ENCODE measurements around the gene ROCK2. TPM values are rescaled to one million over a fixed set of nuclear protein-coding genes. Genes with fewer than 3 reads are reported as not detected.

Gene ROCK2
- polyA plus RNA-seq, 2 of the 4 experiments (the other 2 are of a cell fraction) = 34.0 to 38.7 TPM

- peak overlapping the region; percentile 90 to 95 for H3K27ac ChIP-seq
- ChIA-PET POLR2A (interaction anchor here (3.8 kb wide), 1 partner anchor 31 kb away, joined by 57 read pairs; the partner anchor contains the start of gene ROCK2), CTCF (interaction anchor here (1.0 to 6.2 kb wide), 11 partner anchors 8 to 243 kb away, joined by 3 to 55 read pairs (median 8); partner anchors contain the start of gene ROCK2)
- no peak overlapping the region for H3K4me3 ChIP-seq
- FAIRE-seq (no peak), DNase-seq (ENCODE audit: low read depth in 1 of 2, low spot score in 1 of 2) (no peak), ATAC-seq (no peak)
- no peak for TF ChIP-seq RFX5 (IDR thresholded peaks at IDR 0.05)
- TF ChIP-seq ZNF302 (CRISPR knock-in tag; IDR thresholded peaks at IDR 0.05) = no peak
- no peak for TF ChIP-seq HES2 (IDR thresholded peaks at IDR 0.05)
- TF ChIP-seq CBX2 (IDR thresholded peaks at IDR 0.05; ENCODE audit: borderline replicate concordance, low read depth) = no peak
- no peak for TF ChIP-seq TP53 (CRISPR knock-in tag; IDR thresholded peaks at IDR 0.05)
- TF ChIP-seq ELK1 (IDR thresholded peaks at IDR 0.05; ENCODE audit: low read depth, low read length) = no peak
- H3K9me3 ChIP-seq = no peaks in the 10 kb centered on the region
- no peak overlapping the region for H3K4me2 ChIP-seq
- peaks cover 47% of the 10 kb centered on the region for H3K4me1 ChIP-seq
- WGBS (ENCODE audit: missing lambda C conversion rate) = 89% methylated on average over 7 of the region's 7 CpGs
Observed at GRCh38 chr2:11375689-11376027, 31.2 kb upstream of the ROCK2 start.

- H3K4me3 ChIP-seq = no peak overlapping the region
- H3K27ac ChIP-seq = peak overlapping the region; percentile 90 to 95
- no peak for ATAC-seq
Observed at GRCh38 chr2:11375025-11375688, 30.7 kb upstream of the ROCK2 start.

GRCh38 chr2:11373096-11373495 is 28.7 kb upstream of the ROCK2 start:
- no peak overlapping the region for H3K4me2 ChIP-seq
- peaks cover 54% of the 10 kb centered on the region for H3K4me1 ChIP-seq
- FAIRE-seq (no peak), DNase-seq (ENCODE audit: low read depth in 1 of 2, low spot score in 1 of 2) (no peak), ATAC-seq (no peak)
- WGBS (ENCODE audit: missing lambda C conversion rate) = 83% methylated on average over 4 of the region's 4 CpGs
- no peaks in the 10 kb centered on the region for H3K9me3 ChIP-seq
- H3K27ac ChIP-seq = peak overlapping the region; percentile 90 to 95; a peak in 3 of 6 replicates
- ChIA-PET CTCF (interaction anchor here (0.8 to 3.5 kb wide), 3 partner anchors 8 to 74 kb away, joined by 3 to 8 read pairs (median 4); no protein-coding TSS in a partner anchor), POLR2A (interaction anchor here (3.8 kb wide), 1 partner anchor 29 kb away, joined by 57 read pairs; the partner anchor contains the start of gene ROCK2)
- no peak overlapping the region for H3K4me3 ChIP-seq
- TF ChIP-seq POLR2AphosphoS2 (conservative IDR thresholded peaks at IDR 0.05; ENCODE audit: low read length) (no peak), TP53 (CRISPR knock-in tag; IDR thresholded peaks at IDR 0.05) (no peak), KDM1A (IDR thresholded peaks at IDR 0.05; ENCODE audit: low read depth) (no peak), CBX8 (IDR thresholded peaks at IDR 0.05) (no peak), HOXB5 (CRISPR knock-in tag; IDR thresholded peaks at IDR 0.05) (no peak), EHF (CRISPR knock-in tag; IDR thresholded peaks at IDR 0.05) (no peak), MAZ (IDR thresholded peaks at IDR 0.05; ENCODE audit: borderline replicate concordance, low read depth, low read length) (no peak), CBX2 (IDR thresholded peaks at IDR 0.05; ENCODE audit: borderline replicate concordance, low read depth) (no peak), PBX3 (IDR thresholded peaks at IDR 0.05) (no peak), REST (IDR thresholded peaks at IDR 0.05) (no peak), CEBPB (IDR thresholded peaks at IDR 0.05) (no peak), PHF8 (IDR thresholded peaks at IDR 0.05; ENCODE audit: borderline replicate concordance, low read depth) (no peak)

More at GRCh38 chr2:11375025-11375688, 30.7 kb upstream of the ROCK2 start:
- DNase-seq (ENCODE audit: low read depth in 1 of 2, low spot score in 1 of 2) (no peak), FAIRE-seq (no peak)
- ChIA-PET CTCF (interaction anchor here (0.5 to 6.2 kb wide), 18 partner anchors 9 to 543 kb away, joined by 3 to 55 read pairs (median 4); partner anchors contain the start of gene ROCK2), POLR2A (interaction anchor here (0.6 to 3.8 kb wide), 7 partner anchors 12 to 242 kb away, joined by 3 to 57 read pairs (median 3); partner anchors contain the start of genes ROCK2 and SLC66A3)
- Histone ChIP-seq H3K4me2 (peak overlapping the region; percentile 90), H3K9me3 (no peaks in the 10 kb centered on the region), H3K4me1 (peaks cover 52% of the 10 kb centered on the region)
- TF ChIP-seq KDM1A (IDR thresholded peaks at IDR 0.05; ENCODE audit: low read depth) (no peak), SREBF2 (IDR thresholded peaks at IDR 0.05) (no peak), HDAC2 (IDR thresholded peaks at IDR 0.05) (no peak), GATA3 (IDR thresholded peaks at IDR 0.05; ENCODE audit: borderline replicate concordance) (no peak), E2F6 (IDR thresholded peaks at IDR 0.05; ENCODE audit: borderline replicate concordance, low read depth) (no peak), TP53 (CRISPR knock-in tag; IDR thresholded peaks at IDR 0.05) (no peak), NR3C1 (IDR thresholded peaks at IDR 0.05) (no peak), RCOR1 (IDR thresholded peaks at IDR 0.05; ENCODE audit: low read depth, low read length) (no peak), HES2 (IDR thresholded peaks at IDR 0.05) (no peak), FOSB (CRISPR knock-in tag; IDR thresholded peaks at IDR 0.05) (no peak), ATOH8 (CRISPR knock-in tag; IDR thresholded peaks at IDR 0.05; ENCODE audit: low read depth) (no peak)
- WGBS (ENCODE audit: missing lambda C conversion rate) = 85% methylated on average over 15 of the region's 15 CpGs
